Tibial nerve (tissue), 4 donors: ENCODE results near the gene AGXT. TPM values are rescaled to one million over a fixed set of nuclear protein-coding genes. Genes with fewer than 3 reads are reported as not detected.

Experiments used
- DNase-seq, 2 donors: peaks; one replicate each; pipeline ENCODE4 v3.0.0-alpha.2; 2019; ENCODE audit warnings: low spot score in 2 of 2
- H3K27ac ChIP-seq, 4 donors: fragments of 200-600 bp; sonication (generic) in 3 of 4; one replicate each; pipeline ENCODE4 v1.5.1; 2017 to 2019; ENCODE audit warnings: mild to moderate bottlenecking in 1 of 4
- H3K27me3 ChIP-seq, 2 donors: fragments of 200-600 bp; sonication (generic) in 1 of 2; one replicate each; pipeline versions ENCODE4 v1.5.1 to v1.6.0; 2017 to 2019
- H3K36me3 ChIP-seq, 3 donors: fragments of 200-600 bp; sonication (generic); one replicate each; pipeline ENCODE4 v1.5.1; 2018 to 2019
- H3K4me1 ChIP-seq, 4 donors: fragments of 200-600 bp; sonication (generic) in 3 of 4; one replicate each; pipeline ENCODE4 v1.5.1; 2017 to 2019
- H3K4me3 ChIP-seq, 4 donors: fragments of 200-600 bp; sonication (generic) in 3 of 4; one replicate each; pipeline ENCODE4 v1.5.1; 2017 to 2019; ENCODE audit warnings: mild to moderate bottlenecking in 1 of 4, moderate library complexity in 1 of 4
- H3K9me3 ChIP-seq, 4 donors: fragments of 200-600 bp; sonication (generic) in 3 of 4; one replicate each; pipeline ENCODE4 v1.5.1; 2017 to 2019
- EP300 ChIP-seq, 2 donors: sonication (generic); formaldehyde crosslinking; IDR thresholded peaks; one replicate each; pipeline ENCODE4 v1.6.1; 2017; ENCODE audit warnings: antibody characterized with exemption in 2 of 2, mild to moderate bottlenecking in 1 of 2
- POLR2A ChIP-seq, 2 donors: fragments of 450-650 bp; IDR thresholded peaks; one replicate each; pipeline ENCODE4 v1.6.1; 2017; ENCODE audit warnings: antibody characterized with exemption in 2 of 2, mild to moderate bottlenecking in 2 of 2, moderate library complexity in 2 of 2
- whole genome bisulfite sequencing, 2 donors: methylation state at CpG; one replicate each; pipeline ENCODE4 v1.1.5; 2018; 5-methylcytosine and 5-hydroxymethylcytosine counted together
- total RNA-seq, 4 donors: library from RNA; depleted of rRNA; stranded (reverse); fragments of >200 nt; gene quantifications; one replicate each; pipeline ENCODE4 v1.1.0, GENCODE V29; 2016
- TF ChIP-seq, protein P1 (sequence below), 5 experiments: fragments of 200-600 bp in 3 of 5; fragments of 450-650 bp in 2 of 5; sonication (generic) in 3 of 5; IDR thresholded peaks; one replicate each; pipeline ENCODE4 v1.5.1; 2016 to 2019; ENCODE audit warnings: antibody characterized with exemption in 5 of 5, mild to moderate bottlenecking in 3 of 5, moderate library complexity in 2 of 5

AGXT gene
- total RNA-seq, 4 donors from 2014 or later = 0.30 TPM; not detected in 3

DNA sequence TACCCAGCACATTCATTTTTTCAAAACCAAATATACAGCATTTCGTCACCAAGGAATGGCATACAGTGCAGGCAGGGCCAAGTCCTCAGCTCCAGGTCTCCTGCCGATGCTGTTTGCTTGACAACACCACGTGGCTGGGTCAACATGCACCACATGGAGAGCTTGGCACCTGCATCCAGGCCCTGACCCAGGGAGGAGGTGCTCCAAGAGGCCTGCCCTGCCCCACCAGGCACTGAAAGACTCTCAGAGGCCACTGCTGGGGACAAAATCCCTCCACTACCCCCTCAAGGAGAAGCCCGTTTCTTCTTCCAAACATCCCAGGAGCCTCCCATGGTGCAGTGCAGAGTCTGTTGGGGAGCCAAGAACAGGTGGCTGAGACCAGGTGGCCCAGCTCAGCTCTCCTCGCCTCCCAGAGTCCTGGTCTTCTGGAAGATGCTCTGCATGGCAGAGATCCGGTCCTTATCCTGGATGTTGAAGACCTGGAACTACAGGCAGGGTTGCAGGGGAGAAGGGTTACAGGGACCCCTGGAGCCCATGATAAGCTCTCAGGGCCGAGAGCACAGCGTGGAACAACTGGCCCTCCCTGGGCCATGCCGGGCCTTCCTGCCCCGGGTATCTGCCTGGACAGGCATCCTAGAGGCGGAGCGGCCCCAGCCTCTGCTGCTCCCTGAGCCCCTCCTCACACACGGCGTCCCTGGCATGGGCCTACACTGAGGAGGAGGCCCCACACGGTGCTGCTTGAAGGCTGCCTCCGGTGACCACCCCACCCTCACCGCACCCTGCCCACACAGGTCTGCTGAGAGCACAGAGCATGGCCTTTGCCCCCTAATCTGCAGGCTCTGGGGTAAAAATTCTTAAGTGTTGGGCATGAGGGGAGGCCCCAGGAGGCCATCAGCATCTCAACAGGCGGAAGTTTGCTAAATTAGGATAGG is 18.3 kb downstream of the AGXT start:
- WGBS, 2 donors = 73 to 77% methylated on average over 16 to 18 of the region's 18 CpGs
- Histone ChIP-seq H3K4me1 (no peaks in the 10 kb centered on the region), H3K27me3 (no peaks in the 10 kb centered on the region), H3K4me3 (no peak overlapping the region), H3K27ac (no peak overlapping the region), H3K9me3 (no peaks in the 10 kb centered on the region), H3K36me3 (no peaks in the 10 kb centered on the region)
- TF ChIP-seq, protein P1, sequence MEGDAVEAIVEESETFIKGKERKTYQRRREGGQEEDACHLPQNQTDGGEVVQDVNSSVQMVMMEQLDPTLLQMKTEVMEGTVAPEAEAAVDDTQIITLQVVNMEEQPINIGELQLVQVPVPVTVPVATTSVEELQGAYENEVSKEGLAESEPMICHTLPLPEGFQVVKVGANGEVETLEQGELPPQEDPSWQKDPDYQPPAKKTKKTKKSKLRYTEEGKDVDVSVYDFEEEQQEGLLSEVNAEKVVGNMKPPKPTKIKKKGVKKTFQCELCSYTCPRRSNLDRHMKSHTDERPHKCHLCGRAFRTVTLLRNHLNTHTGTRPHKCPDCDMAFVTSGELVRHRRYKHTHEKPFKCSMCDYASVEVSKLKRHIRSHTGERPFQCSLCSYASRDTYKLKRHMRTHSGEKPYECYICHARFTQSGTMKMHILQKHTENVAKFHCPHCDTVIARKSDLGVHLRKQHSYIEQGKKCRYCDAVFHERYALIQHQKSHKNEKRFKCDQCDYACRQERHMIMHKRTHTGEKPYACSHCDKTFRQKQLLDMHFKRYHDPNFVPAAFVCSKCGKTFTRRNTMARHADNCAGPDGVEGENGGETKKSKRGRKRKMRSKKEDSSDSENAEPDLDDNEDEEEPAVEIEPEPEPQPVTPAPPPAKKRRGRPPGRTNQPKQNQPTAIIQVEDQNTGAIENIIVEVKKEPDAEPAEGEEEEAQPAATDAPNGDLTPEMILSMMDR (IDR thresholded peaks at IDR 0.05) = no peak
- no peak for TF ChIP-seq EP300 (IDR thresholded peaks at IDR 0.05)
- TF ChIP-seq POLR2A (IDR thresholded peaks at IDR 0.05) = no peak
- no peak for DNase-seq

DNA sequence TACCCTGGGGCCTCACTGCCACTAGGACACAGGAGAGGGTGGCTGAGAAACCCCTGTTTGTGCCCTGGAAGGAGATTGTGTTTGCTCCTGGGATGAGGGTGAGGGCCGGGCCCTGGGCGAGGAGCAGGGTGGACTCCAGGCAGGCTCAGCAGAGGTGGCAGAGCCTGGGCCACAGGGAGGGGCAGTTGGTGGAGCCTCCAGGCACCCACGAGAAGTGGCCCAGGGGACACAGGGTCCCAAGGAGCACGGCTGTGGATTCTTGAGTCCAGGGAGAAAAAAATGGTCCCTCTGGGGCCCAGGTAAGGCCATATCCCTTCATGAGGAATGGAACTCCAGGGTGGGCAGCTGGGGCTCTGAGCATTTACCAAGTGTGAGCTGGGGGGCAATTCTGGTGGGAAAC is 19.0 kb downstream of the AGXT start:
- H3K4me3 ChIP-seq = no peak overlapping the region
- TF ChIP-seq EP300 (IDR thresholded peaks at IDR 0.05) (no peak), POLR2A (IDR thresholded peaks at IDR 0.05) (no peak)
- TF ChIP-seq, protein P1 (IDR thresholded peaks at IDR 0.05) = no peak
- no peaks in the 10 kb centered on the region for H3K36me3 ChIP-seq
- no peak overlapping the region for H3K27ac ChIP-seq
- no peaks in the 10 kb centered on the region for H3K4me1 ChIP-seq
- no peaks in the 10 kb centered on the region for H3K27me3 ChIP-seq
- H3K9me3 ChIP-seq = no peaks in the 10 kb centered on the region
- WGBS, 2 donors = 84% methylated on average over 4 of the region's 4 CpGs
- DNase-seq = no peak

DNA sequence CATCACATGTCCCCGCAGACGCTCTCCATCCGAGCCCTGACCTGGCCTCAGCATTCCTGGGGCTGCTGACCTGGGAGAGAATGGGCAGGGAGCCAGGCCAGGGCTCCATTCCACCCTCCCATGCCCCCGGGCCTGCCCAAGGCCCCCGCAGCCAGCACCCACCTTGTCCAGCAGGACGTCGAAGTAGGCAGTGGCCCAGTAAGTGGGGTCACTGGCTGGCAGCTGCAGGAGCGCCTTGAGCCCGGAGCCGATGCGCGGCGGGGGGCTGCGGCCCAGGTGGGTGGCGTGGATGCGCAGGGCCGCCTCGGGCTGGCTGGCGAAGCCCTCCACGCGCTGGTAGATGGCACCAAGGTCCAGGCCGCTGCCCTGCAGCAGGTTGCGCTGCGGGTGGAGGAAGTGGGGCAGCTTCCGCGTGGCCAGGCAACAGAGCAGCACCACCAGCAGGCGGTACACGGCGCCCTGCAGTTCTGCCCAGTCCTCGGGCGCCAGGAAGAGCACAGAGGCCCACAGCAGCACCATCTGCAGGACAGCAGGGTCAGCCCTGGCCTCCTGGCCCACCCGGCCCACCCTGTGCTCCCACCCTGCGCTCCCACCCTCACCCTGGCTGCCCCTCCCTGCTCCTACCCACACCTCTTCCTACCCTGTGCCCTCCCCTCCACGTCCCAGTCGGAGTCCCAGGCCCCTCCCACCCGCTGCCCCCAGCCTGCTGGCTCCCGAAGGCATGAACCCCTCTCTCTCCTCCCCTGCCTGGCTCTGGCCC is 19.7 kb downstream of the AGXT start:
- no peak for DNase-seq
- Histone ChIP-seq H3K4me3 (no peak overlapping the region), H3K27me3 (no peaks in the 10 kb centered on the region), H3K9me3 (no peaks in the 10 kb centered on the region), H3K27ac (no peak overlapping the region), H3K36me3 (no peaks in the 10 kb centered on the region), H3K4me1 (no peaks in the 10 kb centered on the region)
- 80 to 85% methylated on average over 21 to 31 of the region's 37 CpGs for WGBS, 2 donors
- TF ChIP-seq, protein P1 (IDR thresholded peaks at IDR 0.05) = no peak
- TF ChIP-seq EP300 (IDR thresholded peaks at IDR 0.05) (no peak), POLR2A (IDR thresholded peaks at IDR 0.05) (no peak)

DNA sequence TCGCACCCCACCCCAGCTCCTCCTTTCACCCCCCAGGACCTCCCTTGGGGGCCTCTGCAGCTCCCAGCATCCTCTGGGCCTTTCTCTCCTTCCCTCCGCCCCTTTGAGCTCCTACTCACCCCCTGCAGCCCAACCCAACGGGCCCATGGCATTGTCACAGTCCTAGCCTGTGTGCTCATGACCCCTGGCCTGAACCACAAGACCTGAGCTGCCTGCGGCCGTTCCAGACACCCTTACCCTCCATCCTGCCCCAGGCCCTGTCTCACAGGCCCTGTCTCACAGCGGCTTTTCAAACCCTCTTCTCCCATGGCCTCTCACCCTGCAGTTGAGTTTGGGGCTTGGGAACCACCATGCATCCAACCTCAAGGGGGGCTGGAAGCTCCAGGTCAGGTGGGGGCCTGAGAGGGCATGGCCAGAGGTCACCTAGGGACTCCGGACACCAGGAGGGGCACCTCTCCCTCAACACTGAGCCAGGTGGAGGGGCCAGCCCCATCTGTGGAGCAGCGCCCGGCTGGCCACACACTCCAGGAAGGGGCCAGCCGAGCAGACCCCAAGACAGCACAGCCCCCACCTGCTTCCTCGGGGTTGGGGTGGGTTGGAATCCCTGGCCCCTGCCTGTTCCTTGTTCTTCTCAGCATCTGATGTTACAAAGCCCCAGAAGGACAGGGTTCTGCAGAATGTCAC is 20.4 kb downstream of the AGXT start:
- no peaks in the 10 kb centered on the region for H3K27me3 ChIP-seq
- no peaks in the 10 kb centered on the region for H3K9me3 ChIP-seq
- TF ChIP-seq, protein P1 (IDR thresholded peaks at IDR 0.05) = no peak
- no peak for TF ChIP-seq POLR2A (IDR thresholded peaks at IDR 0.05)
- no peak for TF ChIP-seq EP300 (IDR thresholded peaks at IDR 0.05)
- no peak for DNase-seq
- no peak overlapping the region for H3K4me3 ChIP-seq
- 63 to 79% methylated on average over 9 to 11 of the region's 11 CpGs for WGBS, 2 donors
- no peaks in the 10 kb centered on the region for H3K36me3 ChIP-seq
- no peaks in the 10 kb centered on the region for H3K4me1 ChIP-seq
- H3K27ac ChIP-seq = no peak overlapping the region
